Calu3 (cell line): ENCODE measurements around the gene SPDYE2. TPM values are rescaled to one million over a fixed set of nuclear protein-coding genes. Genes with fewer than 3 reads are reported as not detected.
"Not testable (repeated sequence)": the region's sequence is repeated elsewhere in the genome, so short reads cannot be mapped to it uniquely, and the experiment has no call there.

Experiments used
- BruUV-seq: library from RNA; stranded (reverse); fragments of 400-500 nt; replicated peaks from 2 replicates; lab custom pipeline; 2021; lab: Mats Ljungman, UMichigan
- CTCF ChIA-PET: fragments of 300-600 bp; sonication (Branson Sonifier 250); formaldehyde crosslinking; loops from one replicate; lab custom pipeline; 2022; ENCODE audit warnings: antibody characterized with exemption; lab: Charles Lee
- DNase-seq: peaks from one replicate; pipeline ENCODE4 v3.0.0; 2022
- H3K27ac Mint-ChIP-seq: one replicate; pipeline ENCODE4 v1.8.0; 2022; ENCODE audit warnings: mixed read lengths; ENCODE audit not compliant: unreplicated experiment
- H3K27me3 Mint-ChIP-seq: one replicate; pipeline ENCODE4 v1.8.0; 2022; ENCODE audit warnings: mixed read lengths; ENCODE audit not compliant: unreplicated experiment
- H3K36me3 Mint-ChIP-seq: one replicate; pipeline ENCODE4 v1.8.0; 2022; ENCODE audit warnings: mild to moderate bottlenecking, moderate library complexity, mixed read lengths; ENCODE audit not compliant: insufficient read depth, unreplicated experiment
- H3K4me1 Mint-ChIP-seq: one replicate; pipeline ENCODE4 v1.8.0; 2022; ENCODE audit warnings: mild to moderate bottlenecking, low read depth, mixed read lengths; ENCODE audit not compliant: unreplicated experiment
- H3K4me3 Mint-ChIP-seq: one replicate; pipeline ENCODE4 v1.8.0; 2022; ENCODE audit warnings: mild to moderate bottlenecking, low read depth, moderate library complexity, mixed read lengths; ENCODE audit not compliant: unreplicated experiment
- H3K9me3 Mint-ChIP-seq: one replicate; pipeline ENCODE4 v1.8.0; 2022; ENCODE audit warnings: low read depth, mixed read lengths; ENCODE audit not compliant: unreplicated experiment
- intact Hi-C: fragments of 100-400 bp; cut with micrococcal nuclease; formaldehyde crosslinking; loops from one replicate; pipeline ENCODE4 v1.10.0; 2022; ENCODE audit not compliant: unreplicated experiment
- total RNA-seq: library from RNA; stranded (reverse); gene quantifications from 2 replicates; pipeline ENCODE4 v1.2.3, GENCODE V29; 2022

The SPDYE2 gene
- total RNA-seq, 1 experiment from 2014 or later, result not detected

GRCh38 chr7:102535062-102535615 is 15.9 kb upstream of the SPDYE2 start:
- intact Hi-C loops, H3K4me1 Mint-ChIP-seq, H3K4me3 Mint-ChIP-seq, CTCF ChIA-PET, BruUV-seq, H3K9me3 Mint-ChIP-seq, H3K27me3 Mint-ChIP-seq, DNase-seq, H3K36me3 Mint-ChIP-seq, H3K27ac Mint-ChIP-seq: not testable (repeated sequence)

- H3K4me3 Mint-ChIP-seq, H3K27ac Mint-ChIP-seq, CTCF ChIA-PET, intact Hi-C loops, H3K4me1 Mint-ChIP-seq, DNase-seq, BruUV-seq, H3K27me3 Mint-ChIP-seq, H3K36me3 Mint-ChIP-seq, H3K9me3 Mint-ChIP-seq: not testable (repeated sequence)
Observed at GRCh38 chr7:102540604-102541003, 10.4 kb upstream of the SPDYE2 start.

GRCh38 chr7:102542083-102542482 is 8.9 kb upstream of the SPDYE2 start:
- H3K4me3 Mint-ChIP-seq, intact Hi-C loops, H3K36me3 Mint-ChIP-seq, H3K4me1 Mint-ChIP-seq, H3K27me3 Mint-ChIP-seq, BruUV-seq, H3K9me3 Mint-ChIP-seq, DNase-seq, H3K27ac Mint-ChIP-seq, CTCF ChIA-PET: not testable (repeated sequence)

- DNase-seq, BruUV-seq, intact Hi-C loops, H3K9me3 Mint-ChIP-seq, H3K27me3 Mint-ChIP-seq, H3K4me1 Mint-ChIP-seq, H3K27ac Mint-ChIP-seq, H3K4me3 Mint-ChIP-seq, H3K36me3 Mint-ChIP-seq: not testable (repeated sequence)
- CTCF ChIA-PET, result interaction anchor here (0.6 kb wide), 1 partner anchor 1637 kb away, joined by 4 read pairs; no protein-coding TSS in a partner anchor
Observed at GRCh38 chr7:102542771-102543170, 8.3 kb upstream of the SPDYE2 start.

- H3K27me3 Mint-ChIP-seq, H3K27ac Mint-ChIP-seq, CTCF ChIA-PET, DNase-seq, H3K4me3 Mint-ChIP-seq, intact Hi-C loops, H3K4me1 Mint-ChIP-seq, BruUV-seq, H3K9me3 Mint-ChIP-seq, H3K36me3 Mint-ChIP-seq: not testable (repeated sequence)
Observed at GRCh38 chr7:102543596-102543995, 7.4 kb upstream of the SPDYE2 start, which contains the start of gene UPK3BL2. Gene UPK3BL2, minus strand, starts transcription at chr7:102543696. Its CDS starts 60 bp downstream, at chr7:102543636.

- BruUV-seq, H3K9me3 Mint-ChIP-seq, CTCF ChIA-PET, H3K4me1 Mint-ChIP-seq, H3K36me3 Mint-ChIP-seq, H3K4me3 Mint-ChIP-seq, intact Hi-C loops, DNase-seq, H3K27ac Mint-ChIP-seq, H3K27me3 Mint-ChIP-seq: not testable (repeated sequence)
Observed at GRCh38 chr7:102544372-102544771, 6.7 kb upstream of the SPDYE2 start.

- intact Hi-C loops, H3K4me3 Mint-ChIP-seq, CTCF ChIA-PET, H3K27me3 Mint-ChIP-seq, H3K36me3 Mint-ChIP-seq, DNase-seq, BruUV-seq, H3K9me3 Mint-ChIP-seq, H3K4me1 Mint-ChIP-seq, H3K27ac Mint-ChIP-seq: not testable (repeated sequence)
Observed at GRCh38 chr7:102545288-102545687, 5.7 kb upstream of the SPDYE2 start.

GRCh38 chr7:102546353-102546752 is 4.7 kb upstream of the SPDYE2 start:
- H3K36me3 Mint-ChIP-seq, H3K27ac Mint-ChIP-seq, BruUV-seq, DNase-seq, intact Hi-C loops, H3K9me3 Mint-ChIP-seq, H3K4me1 Mint-ChIP-seq, H3K4me3 Mint-ChIP-seq, CTCF ChIA-PET, H3K27me3 Mint-ChIP-seq: not testable (repeated sequence)

- H3K27ac Mint-ChIP-seq, CTCF ChIA-PET, H3K36me3 Mint-ChIP-seq, intact Hi-C loops, DNase-seq, H3K4me1 Mint-ChIP-seq, H3K27me3 Mint-ChIP-seq, H3K9me3 Mint-ChIP-seq, BruUV-seq, H3K4me3 Mint-ChIP-seq: not testable (repeated sequence)
Observed at GRCh38 chr7:102568620-102569019, 17.6 kb downstream of the SPDYE2 start.
